Measurements from ENCODE around the gene ISM1.

ISM1 gene

GRCh38 chr20:13250251-13250650 is 29.2 kb downstream of the ISM1 start:
- H3K9me3 ChIP-seq, result no peaks in the 10 kb centered on the region
- no peaks in the 10 kb centered on the region for H3K27me3 ChIP-seq
- intact Hi-C loops (cut with DNase I; ENCODE audit: low total_unique reads), result no loop called here
- no peaks in the 10 kb centered on the region for H3K36me3 ChIP-seq
- no peaks in the 10 kb centered on the region for H3K4me1 ChIP-seq
- no peak for DNase-seq
- no peak overlapping the region for H3K4me3 ChIP-seq
- TF ChIP-seq CTCF (IDR thresholded peaks at IDR 0.05), result no peak
- H3K27ac ChIP-seq, result no peak overlapping the region

- TF ChIP-seq CTCF (IDR thresholded peaks at IDR 0.05), result no peak
- no peaks in the 10 kb centered on the region for H3K4me1 ChIP-seq
- no peak overlapping the region for H3K27ac ChIP-seq
- no peaks in the 10 kb centered on the region for H3K9me3 ChIP-seq
- intact Hi-C loops (cut with DNase I; ENCODE audit: low total_unique reads), result no loop called here
- no peak overlapping the region for H3K4me3 ChIP-seq
- no peaks in the 10 kb centered on the region for H3K27me3 ChIP-seq
- peak in 1 of 2 donors; percentile 40 for DNase-seq
- no peaks in the 10 kb centered on the region for H3K36me3 ChIP-seq
These were observed 30.2 kb downstream of the ISM1 start for GRCh38 chr20:13251106-13251903.

- DNase-seq, result no peak
- H3K4me1 ChIP-seq, result no peaks in the 10 kb centered on the region
- no peaks in the 10 kb centered on the region for H3K27me3 ChIP-seq
- H3K9me3 ChIP-seq, result no peaks in the 10 kb centered on the region
- H3K36me3 ChIP-seq, result no peaks in the 10 kb centered on the region
- TF ChIP-seq CTCF (IDR thresholded peaks at IDR 0.05), result no peak
- no peak overlapping the region for H3K27ac ChIP-seq
- no peak overlapping the region for H3K4me3 ChIP-seq
- intact Hi-C loops (cut with DNase I; ENCODE audit: low total_unique reads), result no loop called here
These were observed 30.8 kb downstream of the ISM1 start for GRCh38 chr20:13251904-13252297.

- DNase-seq, result no peak
- H3K36me3 ChIP-seq, result no peaks in the 10 kb centered on the region
- H3K4me1 ChIP-seq, result no peaks in the 10 kb centered on the region
- H3K9me3 ChIP-seq, result no peaks in the 10 kb centered on the region
- no peak overlapping the region for H3K27ac ChIP-seq
- H3K27me3 ChIP-seq, result no peaks in the 10 kb centered on the region
- no peak overlapping the region for H3K4me3 ChIP-seq
- TF ChIP-seq CTCF (IDR thresholded peaks at IDR 0.05), result no peak
- intact Hi-C loops (cut with DNase I; ENCODE audit: low total_unique reads), result no loop called here
These were observed 34.3 kb downstream of the ISM1 start for GRCh38 chr20:13255356-13255755.

- TF ChIP-seq CTCF (IDR thresholded peaks at IDR 0.05), result no peak
- H3K9me3 ChIP-seq, result no peaks in the 10 kb centered on the region
- intact Hi-C loops (cut with DNase I; ENCODE audit: low total_unique reads), result no loop called here
- no peak for DNase-seq
- no peaks in the 10 kb centered on the region for H3K4me1 ChIP-seq
- H3K27ac ChIP-seq, result no peak overlapping the region
- H3K36me3 ChIP-seq, result no peaks in the 10 kb centered on the region
- H3K4me3 ChIP-seq, result no peak overlapping the region
- no peaks in the 10 kb centered on the region for H3K27me3 ChIP-seq
These were observed 35.5 kb downstream of the ISM1 start for GRCh38 chr20:13256606-13257005.

Data from tibial artery (tissue), 4 donors.